Breast epithelium (tissue), 3 donors: ENCODE data around the gene SPTBN5.

Experiments used
- CTCF ChIP-seq, 3 donors: fragments of 450-650 bp; IDR thresholded peaks; one replicate each; pipeline ENCODE4 v1.5.1; 2016 to 2017; ENCODE audit warnings: antibody characterized with exemption in 3 of 3, mild to moderate bottlenecking in 3 of 3, moderate library complexity in 3 of 3
- POLR2A ChIP-seq: fragments of 450-650 bp; IDR thresholded peaks from one replicate; pipeline ENCODE4 v1.6.1; 2016; ENCODE audit warnings: antibody characterized with exemption, mild to moderate bottlenecking, moderate library complexity
- POLR2AphosphoS5 ChIP-seq, 3 donors: sonication (generic); formaldehyde crosslinking; IDR thresholded peaks; one replicate each; pipeline ENCODE4 v1.6.1; 2017; ENCODE audit warnings: antibody characterized with exemption in 3 of 3

GRCh38 chr15:41854443-41854842, 39.4 kb downstream of the SPTBN5 start:
- TF ChIP-seq POLR2AphosphoS5 (IDR thresholded peaks at IDR 0.05) (no peak), POLR2A (no peak), CTCF (IDR thresholded peaks at IDR 0.05) (no peak)
